GM12878 (cell line): Measurements from ENCODE around the gene SMARCD2.
"Not testable (repeated sequence)": the region's sequence is repeated elsewhere in the genome, so short reads cannot be mapped to it uniquely, and the experiment has no call there.

Source experiments
- CBX3 ChIP-seq: fragments of 200-600 bp; sonication (generic); IDR thresholded peaks from 2 replicates; pipeline ENCODE4 v1.6.1; 2016; ENCODE audit warnings: low read depth, borderline replicate concordance
- CEBPZ ChIP-seq: fragments of 150-350 bp; IDR thresholded peaks from 2 replicates; pipeline ENCODE4 v1.6.1; 2016; ENCODE audit warnings: low read depth, low read length
- CTCF ChIP-seq, 3 experiments: IDR thresholded peaks in 2 of 3; conservative IDR thresholded peaks in 1 of 3; 2 replicates each; pipeline ENCODE4 v1.5.1; 2011; ENCODE audit warnings: low read depth in 3 of 3, low read length in 3 of 3, mild to moderate bottlenecking in 3 of 3, control low read depth in 2 of 3, moderate library complexity in 2 of 3, inconsistent platforms in 1 of 3, mixed read lengths in 1 of 3; ENCODE audit not compliant: control insufficient read depth in 2 of 3, insufficient read depth in 1 of 3; ENCODE audit errors: extremely low read depth in 1 of 3
- MAX ChIP-seq: IDR thresholded peaks from 2 replicates; pipeline ENCODE4 v1.6.1; 2012; ENCODE audit warnings: low read depth, low read length, improper control_type of control experiment
- MXI1 ChIP-seq: fragments of 150-350 bp; IDR thresholded peaks from 2 replicates; pipeline ENCODE4 v1.6.1; 2011; ENCODE audit warnings: low read depth, mild to moderate bottlenecking, inconsistent platforms, low read length, improper control_type of control experiment
- POLR2A ChIP-seq: IDR thresholded peaks from 2 replicates; pipeline ENCODE4 v1.6.1; 2011; ENCODE audit warnings: low read depth, mild to moderate bottlenecking, low read length
- POLR2AphosphoS2 ChIP-seq: IDR thresholded peaks from 2 replicates; pipeline ENCODE4 v1.6.1; 2011; ENCODE audit warnings: low read depth, mild to moderate bottlenecking, low read length, improper control_type of control experiment, moderate library complexity
- RAD51 ChIP-seq: fragments of 450-650 bp; IDR thresholded peaks from 2 replicates; pipeline ENCODE4 v1.6.1; 2016; ENCODE audit warnings: moderate library complexity, mild to moderate bottlenecking, inconsistent platforms
- RFX5 ChIP-seq: IDR thresholded peaks from 2 replicates; pipeline ENCODE4 v1.6.1; 2011; ENCODE audit warnings: low read depth, low read length, improper control_type of control experiment
- SMARCA5 ChIP-seq: fragments of 450-650 bp; IDR thresholded peaks from 2 replicates; pipeline ENCODE4 v1.6.1; 2017; ENCODE audit warnings: mild to moderate bottlenecking
- SREBF1 ChIP-seq: IDR thresholded peaks from 2 replicates; pipeline ENCODE4 v1.6.1; 2012; ENCODE audit warnings: mild to moderate bottlenecking, low read length
- TAF1 ChIP-seq: IDR thresholded peaks from 2 replicates; pipeline ENCODE4 v1.6.1; 2011; ENCODE audit warnings: mild to moderate bottlenecking, low read depth, low read length, borderline replicate concordance
- TARDBP ChIP-seq: IDR thresholded peaks from 2 replicates; pipeline ENCODE4 v1.6.1; 2016; ENCODE audit warnings: borderline replicate concordance

- not testable (repeated sequence) for TF ChIP-seq SMARCA5; MAX; CBX3; CTCF (IDR thresholded peaks at IDR 0.05 in 2 of 3, conservative IDR thresholded peaks at IDR 0.05 in 1 of 3; ENCODE audit: control insufficient read depth in 2 of 3, extremely low read depth in 1 of 3, insufficient read depth in 1 of 3, low read depth in 3 of 3, low read length in 3 of 3); POLR2A; RAD51; MXI1; TARDBP; RFX5; TAF1; SREBF1; POLR2AphosphoS2; CEBPZ
Measured at GRCh38 chr17:63873577-63873976, 31.1 kb upstream of the SMARCD2 start, which contains the start of gene CSH2.
